Measurements from ENCODE around the gene ABHD2.
"Not testable (repeated sequence)": the region's sequence is repeated elsewhere in the genome, so short reads cannot be mapped to it uniquely, and the experiment has no call there.

The ABHD2 gene

GRCh38 chr15:89121414-89121813 lies 33.2 kb downstream of the ABHD2 start:
- DNase-seq, result no peak

GRCh38 chr15:89122505-89123180 lies 34.4 kb downstream of the ABHD2 start:
- DNase-seq, result no peak

- DNase-seq, result no peak
These were observed 34.9 kb downstream of the ABHD2 start for GRCh38 chr15:89123181-89123525.

GRCh38 chr15:89125088-89125826 lies 37.0 kb downstream of the ABHD2 start:
- DNase-seq, result no peak

GRCh38 chr15:89126009-89126408 lies 37.8 kb downstream of the ABHD2 start:
- no peak for DNase-seq

- DNase-seq, result peak; percentile 31 to 48
These were observed 38.9 kb downstream of the ABHD2 start for GRCh38 chr15:89127054-89127702.

GRCh38 chr15:89128320-89129122 lies 40.3 kb downstream of the ABHD2 start:
- no peak for DNase-seq

GRCh38 chr15:89129123-89129815 lies 41.0 kb downstream of the ABHD2 start:
- peak; percentile 56 to 62 for DNase-seq

GRCh38 chr15:89129816-89130134 lies 41.5 kb downstream of the ABHD2 start:
- no peak for DNase-seq

- DNase-seq, result no peak
These were observed 41.9 kb downstream of the ABHD2 start for GRCh38 chr15:89130201-89130600.

- DNase-seq, result no peak
These were observed 43.5 kb downstream of the ABHD2 start for GRCh38 chr15:89131731-89132130.

- DNase-seq, result no peak
These were observed 44.6 kb downstream of the ABHD2 start for GRCh38 chr15:89132611-89133507.

GRCh38 chr15:89135387-89136077 lies 47.3 kb downstream of the ABHD2 start:
- not testable (repeated sequence) for DNase-seq

- DNase-seq, result no peak
These were observed 48.0 kb downstream of the ABHD2 start for GRCh38 chr15:89136078-89136806.

- DNase-seq, result no peak
These were observed 48.8 kb downstream of the ABHD2 start for GRCh38 chr15:89136818-89137772.

- no peak for DNase-seq
These were observed 49.7 kb downstream of the ABHD2 start for GRCh38 chr15:89137926-89138325.

GRCh38 chr15:89138999-89139612 lies 50.9 kb downstream of the ABHD2 start:
- no peak for DNase-seq

GRCh38 chr15:89139613-89140499 lies 51.6 kb downstream of the ABHD2 start:
- no peak for DNase-seq

Data from activated CD4-positive, alpha-beta T cell treated with anti-CD3 and anti-CD28 coated beads, Interleukin-2, amount 50 U/mL, for 48 hours (primary cell).